ENCODE results near the gene NID2.

DNA sequence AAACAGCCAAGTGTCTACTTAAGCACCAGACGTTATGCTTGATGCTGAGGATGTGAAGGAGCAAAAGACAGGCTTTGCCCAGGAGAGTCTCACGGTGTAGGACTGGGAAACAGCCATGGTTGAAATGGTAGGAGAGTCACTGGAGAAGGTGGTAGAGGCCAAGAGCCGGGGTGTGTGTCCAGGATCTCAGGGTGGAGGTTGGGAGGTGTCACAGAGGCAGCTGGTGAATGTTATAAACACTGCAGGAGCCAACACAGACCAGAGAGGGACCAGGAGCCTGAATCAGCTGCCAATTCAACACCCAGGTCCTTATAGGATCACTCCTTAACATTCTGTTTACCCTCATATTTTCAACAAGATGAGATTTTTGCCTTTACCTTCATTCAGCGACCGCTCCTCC, 7.5 kb downstream of the NID2 start:
- TF ChIP-seq, protein P1, sequence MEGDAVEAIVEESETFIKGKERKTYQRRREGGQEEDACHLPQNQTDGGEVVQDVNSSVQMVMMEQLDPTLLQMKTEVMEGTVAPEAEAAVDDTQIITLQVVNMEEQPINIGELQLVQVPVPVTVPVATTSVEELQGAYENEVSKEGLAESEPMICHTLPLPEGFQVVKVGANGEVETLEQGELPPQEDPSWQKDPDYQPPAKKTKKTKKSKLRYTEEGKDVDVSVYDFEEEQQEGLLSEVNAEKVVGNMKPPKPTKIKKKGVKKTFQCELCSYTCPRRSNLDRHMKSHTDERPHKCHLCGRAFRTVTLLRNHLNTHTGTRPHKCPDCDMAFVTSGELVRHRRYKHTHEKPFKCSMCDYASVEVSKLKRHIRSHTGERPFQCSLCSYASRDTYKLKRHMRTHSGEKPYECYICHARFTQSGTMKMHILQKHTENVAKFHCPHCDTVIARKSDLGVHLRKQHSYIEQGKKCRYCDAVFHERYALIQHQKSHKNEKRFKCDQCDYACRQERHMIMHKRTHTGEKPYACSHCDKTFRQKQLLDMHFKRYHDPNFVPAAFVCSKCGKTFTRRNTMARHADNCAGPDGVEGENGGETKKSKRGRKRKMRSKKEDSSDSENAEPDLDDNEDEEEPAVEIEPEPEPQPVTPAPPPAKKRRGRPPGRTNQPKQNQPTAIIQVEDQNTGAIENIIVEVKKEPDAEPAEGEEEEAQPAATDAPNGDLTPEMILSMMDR (IDR thresholded peaks at IDR 0.05) = no peak
- TF ChIP-seq EZH2 (IDR thresholded peaks at IDR 0.05; ENCODE audit: borderline replicate concordance, insufficient read depth, low read depth, low read length, poor library complexity, severe bottlenecking) = no peak

All from B cell (primary cell).